GM23338 (cell line): Measurements from ENCODE around the gene AKAP13. TPM values are rescaled to one million over a fixed set of nuclear protein-coding genes. Genes with fewer than 3 reads are reported as not detected.

Experiments used
- ATAC-seq: fragments of 200-7000 bp; cut with Tn5 transposase; 3 replicates; pipeline ENCODE4 v1.9.1; 2020
- DNase-seq: peaks from one replicate; pipeline ENCODE4 v3.0.0-alpha.2; 2015; ENCODE audit warnings: low spot score
- H2AFZ ChIP-seq: fragments of 200-600 bp; sonication (generic); 2 replicates; pipeline ENCODE4 v1.8.0; 2016; ENCODE audit warnings: antibody characterized with exemption, mild to moderate bottlenecking, moderate library complexity
- H3F3A ChIP-seq: fragments of 200-600 bp; sonication (generic); replicated peaks from 2 replicates; pipeline ENCODE4 v1.8.0; 2017; ENCODE audit warnings: antibody characterized with exemption, mixed run types, low read depth
- H3K27ac ChIP-seq: fragments of 200-600 bp; sonication (generic); 2 replicates; pipeline ENCODE4 v1.6.1; 2016; ENCODE audit warnings: low read depth
- H3K27me3 ChIP-seq: fragments of 200-600 bp; sonication (generic); 2 replicates; pipeline ENCODE4 v1.8.0; 2016; ENCODE audit warnings: mild to moderate bottlenecking, mixed run types, moderate library complexity; ENCODE audit not compliant: insufficient read depth
- H3K36me3 ChIP-seq: fragments of 200-600 bp; sonication (generic); 2 replicates; pipeline ENCODE4 v1.8.0; 2016; ENCODE audit warnings: mild to moderate bottlenecking; ENCODE audit not compliant: insufficient read depth
- H3K4me1 ChIP-seq: fragments of 200-600 bp; sonication (generic); 2 replicates; pipeline ENCODE4 v1.8.0; 2016; ENCODE audit warnings: mild to moderate bottlenecking, moderate library complexity; ENCODE audit not compliant: insufficient read depth
- H3K4me2 ChIP-seq: fragments of 200-600 bp; sonication (generic); 2 replicates; pipeline ENCODE4 v1.7.1; 2017; ENCODE audit warnings: mixed run types
- H3K4me3 ChIP-seq: fragments of 200-600 bp; sonication (generic); 2 replicates; pipeline ENCODE4 v1.6.1; 2016; ENCODE audit warnings: mixed run types
- H3K79me2 ChIP-seq: fragments of 200-600 bp; sonication (generic); replicated peaks from 2 replicates; pipeline ENCODE4 v1.8.0; 2017; ENCODE audit warnings: mild to moderate bottlenecking; ENCODE audit not compliant: insufficient read depth
- H3K9me2 ChIP-seq: fragments of 200-600 bp; sonication (generic); 2 replicates; pipeline ENCODE4 v1.8.0; 2017; ENCODE audit not compliant: insufficient read depth
- H4K20me1 ChIP-seq: fragments of 200-600 bp; sonication (generic); replicated peaks from 2 replicates; pipeline ENCODE4 v1.8.0; 2017; ENCODE audit warnings: mild to moderate bottlenecking; ENCODE audit not compliant: insufficient read depth
- H3K27ac Mint-ChIP-seq: 2 replicates; pipeline ENCODE4 v1.8.0; 2020; ENCODE audit warnings: inconsistent platforms, mild to moderate bottlenecking, moderate library complexity, mixed read lengths
- H3K27me3 Mint-ChIP-seq: 3 replicates; pipeline ENCODE4 v1.8.0; 2022; ENCODE audit warnings: low read depth, mild to moderate bottlenecking, moderate library complexity, mixed read lengths, inconsistent platforms; ENCODE audit not compliant: insufficient read depth, poor library complexity
- H3K36me3 Mint-ChIP-seq: 3 replicates; pipeline ENCODE4 v1.8.0; 2021; ENCODE audit warnings: low read depth, mild to moderate bottlenecking, inconsistent platforms, moderate library complexity, mixed read lengths
- H3K4me1 Mint-ChIP-seq: 3 replicates; pipeline ENCODE4 v1.8.0; 2020; ENCODE audit warnings: mild to moderate bottlenecking, inconsistent platforms, mixed read lengths
- H3K4me3 Mint-ChIP-seq: 3 replicates; pipeline ENCODE4 v1.8.0; 2021; ENCODE audit warnings: moderate library complexity, mild to moderate bottlenecking, inconsistent platforms, mixed read lengths
- H3K9me3 Mint-ChIP-seq: 3 replicates; pipeline ENCODE4 v1.8.0; 2020; ENCODE audit warnings: moderate library complexity, mild to moderate bottlenecking, inconsistent platforms, mixed read lengths
- CREB1 ChIP-seq: fragments of 250-450 bp; sonication (Bioruptor Pico); IDR thresholded peaks from 2 replicates; pipeline ENCODE4 v1.5.0; 2020; ENCODE audit warnings: low read depth, mild to moderate bottlenecking, moderate library complexity
- EZH2 ChIP-seq: fragments of 200-600 bp; sonication (generic); IDR thresholded peaks from one replicate; pipeline ENCODE4 v1.8.0; 2017; ENCODE audit warnings: antibody characterized with exemption, mild to moderate bottlenecking, low read depth; ENCODE audit not compliant: unreplicated experiment
- EZH2phosphoT487 ChIP-seq: fragments of 200-600 bp; sonication (generic); IDR thresholded peaks from one replicate; pipeline ENCODE4 v1.8.1; 2018; ENCODE audit warnings: antibody characterized with exemption; ENCODE audit not compliant: unreplicated experiment
- JUNB ChIP-seq: IDR thresholded peaks from one replicate; pipeline ENCODE4 v1.6.1; 2016; ENCODE audit warnings: antibody characterized with exemption; ENCODE audit not compliant: unreplicated experiment
- STAT1 ChIP-seq: IDR thresholded peaks from one replicate; pipeline ENCODE4 v1.6.1; 2016; ENCODE audit warnings: antibody characterized with exemption; ENCODE audit not compliant: unreplicated experiment
- ZNF331 ChIP-seq: fragments of 250-450 bp; sonication (Bioruptor Pico); IDR thresholded peaks from 2 replicates; pipeline ENCODE4 v1.5.0; 2020; ENCODE audit warnings: low read depth, mild to moderate bottlenecking, moderate library complexity
- ZNF462 ChIP-seq: fragments of 250-450 bp; sonication (Bioruptor Pico); IDR thresholded peaks from 2 replicates; pipeline ENCODE4 v1.5.0; 2020; ENCODE audit warnings: mild to moderate bottlenecking, moderate library complexity
- polyA plus RNA-seq: library from polyadenylated mRNA; unstranded; fragments of >200 nt; fragmentation: Nextera tagmentation; extraction: Ambion mirVana; gene quantifications from 2 replicates; pipeline ENCODE4 v1.2.1, GENCODE V29; 2016
- total RNA-seq: library from RNA; depleted of rRNA; stranded (reverse); fragments of >200 nt; shearing (Covaris generic); gene quantifications from 2 replicates; pipeline ENCODE4 v1.2.3, GENCODE V29; 2014

Gene AKAP13
- total and polyA plus RNA-seq, 2 experiments from 2014 or later: 46.2 to 60.7 TPM

- Mint-ChIP-seq H3K9me3 (no peaks in the 10 kb centered on the region), H3K36me3 (no peaks in the 10 kb centered on the region), H3K27me3 (no peaks in the 10 kb centered on the region), H3K27ac (no peak overlapping the region), H3K4me1 (peaks cover 40% of the 10 kb centered on the region), H3K4me3 (no peak overlapping the region)
- H3K27ac ChIP-seq: no peak overlapping the region
- TF ChIP-seq JUNB: no peak
- H3K4me1 ChIP-seq: peaks cover 42% of the 10 kb centered on the region
- H3K79me2 ChIP-seq: peaks cover 98% of the 10 kb centered on the region
- no peak overlapping the region for H3K4me3 ChIP-seq
- H3F3A ChIP-seq: no peaks in the 10 kb centered on the region
- H3K9me2 ChIP-seq: no peaks in the 10 kb centered on the region
- DNase-seq (no peak), ATAC-seq (no peak)
- H2AFZ ChIP-seq: no peak overlapping the region
- H3K4me2 ChIP-seq: no peak overlapping the region
- no peaks in the 10 kb centered on the region for H3K36me3 ChIP-seq
- peaks cover 19% of the 10 kb centered on the region; the same call in 1 of the 2 replicates for H4K20me1 ChIP-seq
- H3K27me3 ChIP-seq: no peaks in the 10 kb centered on the region
These were observed 17.5 kb downstream of the AKAP13 start for GRCh38 chr15:85397926-85398325.

DNA sequence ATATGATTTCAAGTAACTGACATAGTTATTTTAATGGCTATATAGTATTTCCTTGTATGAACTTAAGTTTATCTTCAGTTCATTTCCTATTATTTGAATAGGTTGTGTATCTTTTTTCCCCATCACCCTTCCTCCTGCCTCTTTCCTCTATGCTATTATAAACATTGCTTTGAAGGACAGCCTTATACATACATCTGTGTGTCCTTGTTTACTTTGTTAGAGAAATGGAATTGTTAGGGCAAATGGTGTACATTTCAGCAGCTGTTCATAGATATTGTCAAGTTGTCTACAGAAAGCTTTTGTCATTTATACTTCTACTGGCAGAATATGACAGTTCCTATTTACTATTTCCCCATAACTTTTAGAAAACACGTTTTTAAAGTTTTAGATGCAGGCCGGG is 18.4 kb downstream of the AKAP13 start:
- Mint-ChIP-seq H3K4me3 (no peak overlapping the region), H3K27ac (no peak overlapping the region), H3K27me3 (no peaks in the 10 kb centered on the region), H3K36me3 (no peaks in the 10 kb centered on the region), H3K4me1 (peaks cover 33% of the 10 kb centered on the region), H3K9me3 (no peaks in the 10 kb centered on the region)
- ATAC-seq (no peak), DNase-seq (no peak)
- Histone ChIP-seq H3F3A (no peaks in the 10 kb centered on the region), H3K79me2 (peaks cover 98% of the 10 kb centered on the region), H4K20me1 (peaks cover 17% of the 10 kb centered on the region; the same call in 1 of the 2 replicates), H3K27me3 (no peaks in the 10 kb centered on the region), H3K4me1 (peaks cover 33% of the 10 kb centered on the region), H3K4me2 (no peak overlapping the region), H3K27ac (no peak overlapping the region), H3K9me2 (no peaks in the 10 kb centered on the region), H3K36me3 (no peaks in the 10 kb centered on the region), H2AFZ (no peak overlapping the region), H3K4me3 (no peak overlapping the region)
- TF ChIP-seq ZNF331 (no peak), JUNB (no peak), ZNF462 (CRISPR knock-in tag) (no peak), EZH2 (no peak), CREB1 (CRISPR knock-in tag) (no peak), STAT1 (no peak), EZH2phosphoT487 (no peak)
